Melanocyte of skin (primary cell): ENCODE results near the gene CCDC200. TPM values are rescaled to one million over a fixed set of nuclear protein-coding genes. Genes with fewer than 3 reads are reported as not detected.

Experiments used
- small RNA-seq, 2 donors: library from RNA; depleted of rRNA; stranded (forward); fragments of <200 nt; gene quantifications; one replicate each; pipeline ENCODE3, GENCODE V24; 2012
- total RNA-seq, 2 donors: library from RNA; depleted of rRNA; stranded (reverse); fragments of >200 nt; gene quantifications; 2 replicates each; pipeline ENCODE4 v1.2.3, GENCODE V29; 2012

CCDC200 gene
- total RNA-seq, result not detected

GRCh38 chr17:43228020-43228782 lies at the start of gene CCDC200:
Gene CCDC200 (minus strand): TSS chr17:43228623. CDS start chr17:43228554, 69 bp downstream.

GRCh38 chr17:43233877-43234276 lies 5.5 kb upstream of the CCDC200 start, which contains the start of gene RNU2-1:
Gene RNU2-1 (minus strand): TSS chr17:43233977.

GRCh38 chr17:43211480-43212402 lies 16.7 kb downstream of the CCDC200 start, which contains the start of gene TMEM106A:
Gene TMEM106A (plus strand): TSS chr17:43211875. CDS start chr17:43213042, 1,167 bp downstream.

Small RNA genes lying within 50 kb of the gene (small RNA-seq; reads per million reads assigned to genes)
- gene RF00004, result 0 reads per million in 2 donors
- gene RNU2-1, result 0 reads per million in 2 donors

Other genes with a start within 250 kb of the CCDC200 start
- gene PTGES3L, start 248.5 kb downstream of the CCDC200 start, total RNA-seq, result under 1 TPM; 0.33 to 0.34 TPM
- 1 to 10 TPM; 7.6 to 8.0 TPM for gene RUNDC1, start 248.1 kb downstream of the CCDC200 start, total RNA-seq
- gene RPL27, start 230.2 kb downstream of the CCDC200 start, total RNA-seq, result 1,000 to 10,000 TPM in 1 of 2 donors, 100 to 1,000 TPM in 1; 783 to 1,366 TPM
- gene IFI35, start 221.8 kb downstream of the CCDC200 start, total RNA-seq, result 100 to 1,000 TPM; 167 to 255 TPM
- 100 to 1,000 TPM; 400 to 703 TPM for gene VAT1, start 206.2 kb downstream of the CCDC200 start, total RNA-seq
- under 1 TPM; 0.33 to 0.34 TPM for gene RND2, start 203.4 kb downstream of the CCDC200 start, total RNA-seq
- gene BRCA1, start 103.3 kb downstream of the CCDC200 start, total RNA-seq, result 10 to 100 TPM; 30.6 to 46.6 TPM
- 10 to 100 TPM; 72.9 to 93.6 TPM for gene NBR1, start 57.4 kb downstream of the CCDC200 start, total RNA-seq
- 1 to 10 TPM; 2.7 to 4.1 TPM for gene TMEM106A, start 16.7 kb downstream of the CCDC200 start, total RNA-seq
- gene RNU2-1, start 5.4 kb upstream of the CCDC200 start, total RNA-seq, result not detected
- gene ARL4D, start 170.4 kb upstream of the CCDC200 start, total RNA-seq, result 1 to 10 TPM; 5.7 to 5.9 TPM